Stimulated activated CD4-positive, alpha-beta T cell treated with anti-CD3 and anti-CD28 coated beads, Interleukin-4, amount 100 ng/mL, for 4 hours (primary cell): ENCODE results near the gene TCF4.

Experiments used
- DNase-seq, 2 experiments: peaks; one replicate each; pipeline ENCODE4 v3.0.0-alpha.2; 2020

TCF4 gene

GRCh38 chr18:55314615-55315237 lies 273.3 kb downstream of the TCF4 start:
- no peak for DNase-seq

GRCh38 chr18:55314031-55314430 lies 274.0 kb downstream of the TCF4 start:
- no peak for DNase-seq

GRCh38 chr18:55310863-55311262 lies 277.1 kb downstream of the TCF4 start:
- DNase-seq, result no peak

- DNase-seq, result no peak
Observed at GRCh38 chr18:55310044-55310676, 277.8 kb downstream of the TCF4 start.

- no peak for DNase-seq
Observed at GRCh38 chr18:55309249-55309648, 278.7 kb downstream of the TCF4 start.

GRCh38 chr18:55307505-55307904 lies 280.5 kb downstream of the TCF4 start:
- no peak for DNase-seq

- no peak for DNase-seq
Observed at GRCh38 chr18:55306359-55307024, 281.5 kb downstream of the TCF4 start.

GRCh38 chr18:55302167-55302833 lies 285.7 kb downstream of the TCF4 start:
- no peak for DNase-seq

GRCh38 chr18:55301824-55302166 lies 286.2 kb downstream of the TCF4 start:
- DNase-seq, result no peak

GRCh38 chr18:55300936-55301531 lies 287.0 kb downstream of the TCF4 start:
- DNase-seq, result no peak

- no peak for DNase-seq
Observed at GRCh38 chr18:55300421-55300935, 287.5 kb downstream of the TCF4 start.

GRCh38 chr18:55296778-55297177 lies 291.2 kb downstream of the TCF4 start:
- DNase-seq, result no peak

- DNase-seq, result no peak
Observed at GRCh38 chr18:55296115-55296514, 291.9 kb downstream of the TCF4 start.

GRCh38 chr18:55290898-55291297 lies 297.1 kb downstream of the TCF4 start:
- DNase-seq, result no peak

GRCh38 chr18:55289775-55290174 lies 298.2 kb downstream of the TCF4 start:
- DNase-seq, result no peak

- DNase-seq, result no peak
Observed at GRCh38 chr18:55289048-55289447, 298.9 kb downstream of the TCF4 start.

GRCh38 chr18:55287935-55288868 lies 299.8 kb downstream of the TCF4 start:
- no peak for DNase-seq

- DNase-seq, result no peak
Observed at GRCh38 chr18:55287149-55287806, 300.7 kb downstream of the TCF4 start.

- DNase-seq, result no peak
Observed at GRCh38 chr18:55286257-55286825, 301.7 kb downstream of the TCF4 start.

- DNase-seq, result no peak
Observed at GRCh38 chr18:55284614-55285013, 303.4 kb downstream of the TCF4 start.

GRCh38 chr18:55283309-55283708 lies 304.7 kb downstream of the TCF4 start:
- no peak for DNase-seq
